ENCODE results near the gene SKAP2. TPM values are rescaled to one million over a fixed set of nuclear protein-coding genes. Genes with fewer than 3 reads are reported as not detected.

The SKAP2 gene
- total and polyA plus RNA-seq, 2 of the 13 experiments (the other 11 are each of a cell fraction or from before 2014, with no cell fraction given): 3.6 to 12.9 TPM

DNA sequence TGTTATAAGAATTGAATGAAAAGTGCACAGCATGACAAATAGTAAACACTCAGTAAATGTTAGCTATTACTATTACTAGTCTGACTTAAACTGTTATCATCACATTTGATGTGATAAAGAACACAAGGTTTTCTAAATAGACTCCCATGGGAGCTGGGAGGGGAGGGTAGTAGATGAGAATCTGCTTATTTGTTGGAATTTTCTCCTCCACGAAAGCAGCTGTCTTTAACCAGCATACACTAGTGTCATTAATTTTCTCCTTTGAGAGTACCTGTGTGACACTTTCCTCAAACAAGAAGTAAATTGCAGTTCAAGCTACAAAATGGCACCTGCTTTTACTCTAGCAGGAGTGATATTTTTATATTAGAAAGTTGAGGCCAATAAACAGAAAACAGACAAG lies 200.1 kb downstream of the SKAP2 start:
- Histone ChIP-seq H3K79me2 (ENCODE audit: insufficient read depth, low read length) (no peaks in the 10 kb centered on the region), H2AFZ (ENCODE audit: low read length) (no peak overlapping the region), H3K4me3 (replicated peaks in 1 of 3; ENCODE audit: insufficient read depth in 1 of 3, low read depth in 2 of 3, low read length in 3 of 3) (no peak overlapping the region), H3K27me3 (ENCODE audit: control insufficient read depth in 1 of 2, insufficient read depth in 2 of 2, low read length in 2 of 2) (no peaks in the 10 kb centered on the region), H3K9ac (ENCODE audit: insufficient read depth, low read depth, low read length) (no peak overlapping the region), H4K20me1 (ENCODE audit: insufficient read depth, low read length) (no peaks in the 10 kb centered on the region), H3K4me1 (ENCODE audit: insufficient read depth, low read length) (peaks cover 4% of the 10 kb centered on the region; the same call in 1 of the 2 replicates), H3K27ac (ENCODE audit: extremely low read length, insufficient read depth, low read length) (no peak overlapping the region), H3K4me2 (ENCODE audit: low read depth, low read length) (no peak overlapping the region), H3K9me3 (ENCODE audit: low read length) (no peaks in the 10 kb centered on the region), H3K36me3 (replicated peaks in 1 of 2; ENCODE audit: control insufficient read depth in 1 of 2, insufficient read depth in 2 of 2, low read length in 2 of 2) (no peaks in the 10 kb centered on the region)
- FAIRE-seq: no peak
- TF ChIP-seq SP5 (CRISPR knock-in tag; IDR thresholded peaks at IDR 0.05; ENCODE audit: borderline replicate concordance, low read depth): no peak
- TF ChIP-seq ISL2 (CRISPR knock-in tag; IDR thresholded peaks at IDR 0.05): no peak
- no peak for TF ChIP-seq GATAD1 (CRISPR knock-in tag; IDR thresholded peaks at IDR 0.05)
- no peak for TF ChIP-seq ZBTB3 (CRISPR knock-in tag; IDR thresholded peaks at IDR 0.05; ENCODE audit: borderline replicate concordance, low read depth)
- TF ChIP-seq ESRRA (CRISPR knock-in tag; IDR thresholded peaks at IDR 0.05; ENCODE audit: low read depth): no peak
- TF ChIP-seq, protein P1, sequence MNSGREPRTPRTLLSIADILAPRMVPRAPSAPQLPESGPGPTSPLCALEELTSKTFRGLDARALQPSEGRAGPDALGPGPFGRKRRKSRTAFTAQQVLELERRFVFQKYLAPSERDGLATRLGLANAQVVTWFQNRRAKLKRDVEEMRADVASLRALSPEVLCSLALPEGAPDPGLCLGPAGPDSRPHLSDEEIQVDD (CRISPR knock-in tag; IDR thresholded peaks at IDR 0.05; ENCODE audit: borderline replicate concordance): no peak
- TF ChIP-seq ZEB1 (IDR thresholded peaks at IDR 0.05; ENCODE audit: insufficient replicate concordance, low read depth): no peak
- TF ChIP-seq EED (CRISPR knock-in tag; IDR thresholded peaks at IDR 0.05): no peak
- TF ChIP-seq PHF8 (CRISPR knock-in tag; IDR thresholded peaks at IDR 0.05): no peak
- TF ChIP-seq HMGXB3 (CRISPR knock-in tag; IDR thresholded peaks at IDR 0.05; ENCODE audit: borderline replicate concordance): no peak
- TF ChIP-seq ZNF253 (CRISPR knock-in tag; IDR thresholded peaks at IDR 0.05; ENCODE audit: borderline replicate concordance): no peak
- TF ChIP-seq ZNF224 (CRISPR knock-in tag; IDR thresholded peaks at IDR 0.05): no peak
- TF ChIP-seq RNF2 (conservative IDR thresholded peaks at IDR 0.05; ENCODE audit: low read depth): no peak
- TF ChIP-seq, protein P2, sequence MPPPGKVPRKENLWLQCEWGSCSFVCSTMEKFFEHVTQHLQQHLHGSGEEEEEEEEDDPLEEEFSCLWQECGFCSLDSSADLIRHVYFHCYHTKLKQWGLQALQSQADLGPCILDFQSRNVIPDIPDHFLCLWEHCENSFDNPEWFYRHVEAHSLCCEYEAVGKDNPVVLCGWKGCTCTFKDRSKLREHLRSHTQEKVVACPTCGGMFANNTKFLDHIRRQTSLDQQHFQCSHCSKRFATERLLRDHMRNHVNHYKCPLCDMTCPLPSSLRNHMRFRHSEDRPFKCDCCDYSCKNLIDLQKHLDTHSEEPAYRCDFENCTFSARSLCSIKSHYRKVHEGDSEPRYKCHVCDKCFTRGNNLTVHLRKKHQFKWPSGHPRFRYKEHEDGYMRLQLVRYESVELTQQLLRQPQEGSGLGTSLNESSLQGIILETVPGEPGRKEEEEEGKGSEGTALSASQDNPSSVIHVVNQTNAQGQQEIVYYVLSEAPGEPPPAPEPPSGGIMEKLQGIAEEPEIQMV (CRISPR knock-in tag; IDR thresholded peaks at IDR 0.05; ENCODE audit: low read depth): no peak
- no peak for TF ChIP-seq ZBTB7A (CRISPR knock-in tag; IDR thresholded peaks at IDR 0.05)
- TF ChIP-seq ZBTB8A (CRISPR knock-in tag; IDR thresholded peaks at IDR 0.05; ENCODE audit: borderline replicate concordance, low read depth): no peak
- no peak for TF ChIP-seq ZXDC (CRISPR knock-in tag; IDR thresholded peaks at IDR 0.05)
- ChIA-PET CTCF (ENCODE audit: low intra/inter-chr PET ratio, low total read pairs) (no interaction called here), POLR2A (no interaction called here)
- in situ Hi-C loops (cut with HindIII; ENCODE audit: extremely low pct_ligation_motif_present, low pct_unique_long_range_greater_than_20kb) (loop anchor here (10.0 to 25.0 kb wide), 2 partner anchors 577 to 769 kb away; no protein-coding TSS in a partner anchor), intact Hi-C loops (cut with micrococcal nuclease; ENCODE audit: unreplicated experiment) (no loop called here)
- no peak for ATAC-seq
- BruUV-seq (replicated peaks): no TSS peak
- DNase-seq (ENCODE audit: low spot score): no peak
- 100% methylated on average over 1 of the region's 1 CpG for WGBS (ENCODE audit: low lambda C conversion rate)
